ENCODE data around the gene OXLD1.
A peak's percentile ranks its signal among the peaks of the same experiment; 100 is the strongest.
"Not testable (repeated sequence)": the region's sequence is repeated elsewhere in the genome, so short reads cannot be mapped to it uniquely, and the experiment has no call there.

The OXLD1 gene

GRCh38 chr17:81683584-81684441 is 17.4 kb upstream of the OXLD1 start, which contains the start of the genes ARL16 and HGS:
Gene ARL16, minus strand, starts transcription at chr17:81683797. Its CDS starts 44 bp downstream, at chr17:81683753.
Gene HGS, plus strand, starts transcription at chr17:81684011. Its CDS starts 56 bp downstream, at chr17:81684067.
- peak; percentile 100 for DNase-seq (ENCODE audit: low spot score)

DNA sequence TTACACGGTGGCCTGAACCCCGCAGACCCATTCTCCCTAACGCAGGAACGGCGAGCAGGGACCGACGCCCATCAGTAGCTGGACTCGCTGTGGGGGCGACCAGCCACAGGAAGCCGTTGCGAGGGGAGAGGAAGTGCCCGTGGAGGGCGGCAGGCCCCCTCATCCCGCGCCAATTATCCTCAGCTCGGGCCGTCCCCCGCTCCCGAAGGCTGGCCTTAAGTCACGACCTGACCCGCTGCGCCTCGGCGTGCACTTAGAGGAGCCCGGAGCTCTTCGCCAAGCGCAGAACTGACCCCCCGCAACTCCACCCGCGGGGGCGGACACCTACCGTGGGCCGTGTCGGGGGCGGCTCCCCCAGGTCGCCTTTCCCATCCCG is 16.8 kb upstream of the OXLD1 start:
- no peak for DNase-seq (ENCODE audit: low spot score)

- no peak for DNase-seq (ENCODE audit: low spot score)
These were observed 16.3 kb upstream of the OXLD1 start for GRCh38 chr17:81682565-81683207.

DNA sequence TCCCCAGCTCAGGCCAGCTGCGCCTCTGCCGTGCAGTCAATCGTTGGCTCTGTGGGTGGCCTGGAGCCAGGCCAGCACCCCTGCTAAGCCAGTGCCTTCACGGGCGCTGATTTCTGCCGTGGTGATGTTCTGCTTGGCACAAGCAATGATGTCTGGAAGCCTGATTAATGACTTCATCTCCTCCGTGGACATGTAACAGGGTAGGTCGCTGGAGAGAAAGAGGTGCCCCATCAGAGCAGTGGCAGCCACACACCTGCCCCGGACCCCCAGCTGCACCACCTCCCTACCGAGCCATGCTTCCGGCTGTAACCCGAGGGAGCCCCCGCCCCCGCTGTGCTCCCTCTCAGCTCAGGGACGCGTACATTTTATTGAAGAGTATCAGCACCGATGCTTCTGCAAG is 15.3 kb upstream of the OXLD1 start:
- no peak for DNase-seq (ENCODE audit: low spot score)

GRCh38 chr17:81680150-81680549 is 13.7 kb upstream of the OXLD1 start:
- no peak for DNase-seq (ENCODE audit: low spot score)

GRCh38 chr17:81676906-81677305 is 10.5 kb upstream of the OXLD1 start:
- DNase-seq (ENCODE audit: low spot score) = no peak

DNA sequence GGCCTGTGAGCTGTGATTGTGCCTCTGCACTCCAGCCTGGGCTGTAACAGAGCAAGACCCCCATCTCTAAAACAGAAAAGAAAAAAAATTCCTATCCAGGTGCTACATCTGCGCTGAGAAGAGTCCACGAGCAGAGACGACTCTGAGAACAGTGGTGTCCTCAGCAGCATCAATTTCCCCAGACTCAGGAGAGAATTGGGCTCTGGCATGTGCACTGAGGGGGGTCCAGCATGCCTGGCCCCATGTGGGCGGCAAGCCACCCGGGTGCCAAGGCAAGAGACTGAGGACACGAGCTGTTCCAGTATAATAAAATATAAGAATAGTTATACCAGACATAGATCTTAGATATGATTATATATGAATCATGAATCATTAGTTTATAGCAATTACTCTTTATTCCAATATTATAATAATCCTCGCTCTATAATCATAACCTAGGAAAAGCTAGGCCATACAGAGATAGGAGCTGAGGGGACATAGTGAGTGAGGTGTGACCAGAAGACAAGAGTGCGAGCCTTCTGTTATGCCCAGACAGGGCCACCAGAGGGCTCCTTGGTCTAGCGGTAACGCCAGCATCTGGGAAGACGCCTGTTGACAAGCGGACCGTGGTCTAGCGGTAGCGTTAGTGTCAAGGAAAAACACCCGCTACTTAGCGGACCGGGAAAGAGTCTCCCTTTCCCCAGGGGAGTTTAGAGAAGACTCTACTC is 9.3 kb upstream of the OXLD1 start:
- not testable (repeated sequence) for DNase-seq (ENCODE audit: low spot score)

GRCh38 chr17:81673561-81674258 is 7.3 kb upstream of the OXLD1 start:
- no peak for DNase-seq (ENCODE audit: low spot score)

DNA sequence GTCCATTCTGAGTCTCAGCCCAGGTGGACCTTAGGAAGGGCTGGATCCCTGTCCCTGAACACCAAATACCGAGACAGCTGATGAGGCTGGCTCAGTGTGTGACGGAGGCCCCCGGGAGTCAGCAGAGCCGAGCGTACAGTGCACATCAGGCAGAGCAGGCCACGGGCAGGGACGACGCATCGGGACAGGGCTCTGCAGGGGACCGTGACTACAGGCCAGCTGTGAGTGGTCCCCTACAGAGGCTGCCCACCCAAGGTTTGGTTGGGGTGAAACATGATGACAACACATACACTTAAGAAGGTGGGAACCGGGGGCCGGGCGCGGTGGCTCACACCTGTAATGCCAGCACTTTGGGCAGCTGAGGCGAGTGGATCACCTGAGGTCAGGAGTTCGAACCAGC is 6.5 kb upstream of the OXLD1 start:
- no peak for DNase-seq (ENCODE audit: low spot score)

DNA sequence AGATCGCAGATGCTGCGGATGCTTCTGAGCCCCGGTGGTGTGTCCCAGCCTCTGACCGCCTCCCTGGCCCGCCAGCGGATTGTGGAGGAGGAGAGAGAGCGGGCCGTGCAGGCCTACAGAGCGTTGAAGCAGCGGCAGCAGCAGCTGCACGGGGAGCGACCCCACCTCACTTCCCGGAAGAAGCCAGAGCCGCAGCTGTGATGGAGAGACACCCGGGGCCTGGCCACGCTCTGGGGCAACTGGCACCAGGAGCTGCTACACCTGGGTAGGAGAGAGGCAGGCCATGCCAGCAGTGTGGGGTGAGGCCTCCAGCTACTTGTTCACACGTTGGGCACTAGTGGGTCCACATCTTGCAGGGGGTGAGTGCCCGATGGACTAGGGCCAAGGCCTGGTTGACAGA is 6.1 kb upstream of the OXLD1 start:
- no peak for DNase-seq (ENCODE audit: low spot score)

- no peak for DNase-seq (ENCODE audit: low spot score)
These were observed 1.3 kb upstream of the OXLD1 start for GRCh38 chr17:81667754-81668153.

- no peak for DNase-seq (ENCODE audit: low spot score)
These were observed 388 bp downstream of the OXLD1 start for GRCh38 chr17:81666092-81666341.

DNA sequence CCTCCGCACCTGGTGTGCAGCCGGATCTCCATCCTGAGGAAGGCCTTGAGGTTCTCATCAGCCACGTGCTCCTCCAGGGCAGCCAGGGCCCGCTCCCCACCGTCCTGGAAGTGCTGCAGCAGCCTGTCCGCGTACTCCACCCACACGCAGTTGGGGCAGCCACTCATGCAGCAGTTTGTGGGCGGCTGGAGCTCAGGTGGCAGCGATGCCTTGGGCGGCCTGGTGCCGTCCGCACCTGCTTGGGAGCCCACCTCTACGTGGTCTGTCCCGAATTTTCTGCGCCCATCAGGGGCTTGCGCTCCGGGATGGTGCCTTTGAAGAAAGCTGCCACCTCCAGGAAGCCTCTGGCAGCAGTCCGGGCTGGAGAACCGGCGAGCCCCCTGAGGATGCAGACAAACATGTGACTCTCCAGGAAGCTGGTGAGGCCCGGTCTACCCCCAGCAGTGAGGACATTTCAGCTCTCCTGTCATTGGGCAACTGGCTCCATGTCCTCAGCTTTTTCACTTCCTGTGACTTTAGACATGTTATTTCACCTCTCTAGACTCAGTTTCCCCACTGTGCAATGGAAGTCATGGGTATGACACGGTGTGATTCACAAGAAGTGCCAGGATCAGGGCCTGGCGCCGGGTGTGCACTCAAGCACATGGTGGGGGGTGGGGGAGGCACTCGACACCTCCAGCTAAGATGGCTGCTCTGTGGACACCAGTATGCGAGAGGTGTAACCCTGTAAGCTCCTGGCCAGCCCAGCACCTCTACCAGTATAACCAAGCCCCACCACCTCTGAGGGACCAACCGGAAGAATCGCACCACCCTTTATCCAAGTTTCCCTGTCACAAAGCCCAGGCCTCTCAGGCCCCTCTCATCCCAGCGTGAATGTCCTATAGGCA is 957 bp downstream of the OXLD1 start:
- DNase-seq (ENCODE audit: low spot score) = no peak

- DNase-seq (ENCODE audit: low spot score) = no peak
These were observed 2.3 kb downstream of the OXLD1 start for GRCh38 chr17:81664051-81664470.

- DNase-seq (ENCODE audit: low spot score) = no peak
These were observed 4.4 kb downstream of the OXLD1 start for GRCh38 chr17:81662002-81662401.

- DNase-seq (ENCODE audit: low spot score) = no peak
These were observed 6.0 kb downstream of the OXLD1 start for GRCh38 chr17:81660441-81660840.

DNA sequence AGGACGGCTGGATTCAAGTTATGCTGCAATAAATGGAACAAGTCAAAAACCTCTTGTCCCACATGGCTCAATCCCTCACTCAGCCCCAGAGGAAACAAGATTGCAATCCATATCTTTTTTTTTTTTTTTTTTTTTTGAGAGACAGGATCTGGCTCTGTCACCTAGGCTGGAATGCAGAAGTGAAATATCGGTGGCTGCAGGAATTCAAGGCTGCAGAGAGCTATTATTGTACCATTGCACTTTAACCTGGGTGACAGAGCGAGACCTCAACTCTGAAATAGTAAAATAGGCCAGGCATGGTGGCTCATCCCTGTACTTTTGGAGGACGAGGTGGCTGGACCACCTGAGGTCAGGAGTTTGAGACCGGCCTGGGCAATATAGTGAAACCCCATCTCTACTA is 7.4 kb downstream of the OXLD1 start:
- no peak for DNase-seq (ENCODE audit: low spot score)

- DNase-seq (ENCODE audit: low spot score) = no peak
These were observed 9.6 kb downstream of the OXLD1 start for GRCh38 chr17:81656835-81657234.

- DNase-seq (ENCODE audit: low spot score) = no peak
These were observed 10.2 kb downstream of the OXLD1 start, which contains the start of gene PDE6G for GRCh38 chr17:81656118-81656743. Gene PDE6G, minus strand, starts transcription at chr17:81656542. Its CDS starts 3,237 bp downstream, at chr17:81653305.

GRCh38 chr17:81655378-81656117 is 10.9 kb downstream of the OXLD1 start:
- DNase-seq (ENCODE audit: low spot score) = no peak

All from AG08395 (cell line).